ENCODE results near the gene CTU1.

CTU1 gene

DNA sequence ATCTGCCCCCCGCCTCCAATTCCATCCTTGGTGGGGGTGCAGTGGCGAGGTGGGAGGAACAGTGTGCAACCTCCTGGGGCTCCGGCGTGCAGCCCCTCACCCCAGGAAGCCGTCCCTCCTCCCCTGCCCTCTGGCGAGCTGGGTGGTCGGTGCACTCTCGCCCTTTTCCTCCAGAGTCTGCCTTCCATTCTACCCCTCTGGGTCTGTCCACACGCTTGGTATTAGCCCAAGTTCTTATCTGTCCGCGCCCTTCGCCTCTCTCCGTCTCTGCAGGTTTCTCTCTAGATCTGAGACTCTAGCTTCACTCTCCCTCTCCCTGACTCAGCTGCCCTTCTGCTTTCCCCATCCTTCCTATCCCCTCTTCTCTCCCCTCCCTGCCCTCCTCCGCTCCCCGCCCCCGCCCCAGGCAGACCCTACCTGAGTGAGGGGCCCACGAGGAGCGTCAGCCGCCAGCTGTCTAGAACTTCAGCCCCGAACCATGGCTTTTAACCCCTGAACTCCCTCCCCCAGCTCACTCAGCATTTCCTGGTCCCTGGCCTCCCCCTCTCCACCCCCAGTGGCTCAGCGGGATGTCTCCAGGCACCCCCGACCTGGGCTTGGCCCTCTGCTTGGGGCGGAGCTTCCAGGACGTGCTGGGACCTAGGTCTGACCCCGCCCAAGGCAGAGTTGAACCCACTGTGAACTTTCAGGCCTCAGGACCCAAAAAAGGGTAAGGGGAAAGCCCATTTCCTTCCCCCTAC, 42.8 kb downstream of the CTU1 start:
- peak; percentile 34 for DNase-seq
- H3K4me1 Mint-ChIP-seq: peaks cover 9% of the 10 kb centered on the region
- H3K9me3 Mint-ChIP-seq: no peaks in the 10 kb centered on the region
- no peak overlapping the region for H3K27ac Mint-ChIP-seq
- TF ChIP-seq CTCF (IDR thresholded peaks at IDR 0.05): no peak
- H3K36me3 Mint-ChIP-seq (ENCODE audit: low read depth): no peaks in the 10 kb centered on the region
- H3K27me3 Mint-ChIP-seq (ENCODE audit: low read depth, poor library complexity): peaks cover 54% of the 10 kb centered on the region
- H3K4me3 Mint-ChIP-seq: peak overlapping the region; percentile 80

GRCh38 chr19:51064534-51065220, 43.5 kb downstream of the CTU1 start, which contains the start of gene KLK13:
TSS of gene KLK13 (minus strand) at chr19:51065092. CDS start at chr19:51065067, 25 bp downstream.
- TF ChIP-seq CTCF (IDR thresholded peaks at IDR 0.05): no peak
- no peaks in the 10 kb centered on the region for H3K36me3 Mint-ChIP-seq (ENCODE audit: low read depth)
- DNase-seq: peak; percentile 49
- H3K27ac Mint-ChIP-seq: no peak within 1 kb of the TSS
- no peaks in the 10 kb centered on the region for H3K9me3 Mint-ChIP-seq
- peak within 1 kb of the TSS; percentile 80 for H3K4me3 Mint-ChIP-seq
- H3K4me1 Mint-ChIP-seq: peaks cover 9% of the 10 kb centered on the region
- peaks cover 58% of the 10 kb centered on the region for H3K27me3 Mint-ChIP-seq (ENCODE audit: low read depth, poor library complexity)

- Mint-ChIP-seq H3K4me1 (peaks cover 9% of the 10 kb centered on the region), H3K36me3 (ENCODE audit: low read depth) (no peaks in the 10 kb centered on the region), H3K27me3 (ENCODE audit: low read depth, poor library complexity) (peaks cover 62% of the 10 kb centered on the region), H3K9me3 (no peaks in the 10 kb centered on the region), H3K27ac (no peak overlapping the region), H3K4me3 (peak overlapping the region; percentile 33)
- TF ChIP-seq CTCF (IDR thresholded peaks at IDR 0.05): no peak
- DNase-seq: no peak
Observed at GRCh38 chr19:51063664-51064063, 44.5 kb downstream of the CTU1 start.

DNA sequence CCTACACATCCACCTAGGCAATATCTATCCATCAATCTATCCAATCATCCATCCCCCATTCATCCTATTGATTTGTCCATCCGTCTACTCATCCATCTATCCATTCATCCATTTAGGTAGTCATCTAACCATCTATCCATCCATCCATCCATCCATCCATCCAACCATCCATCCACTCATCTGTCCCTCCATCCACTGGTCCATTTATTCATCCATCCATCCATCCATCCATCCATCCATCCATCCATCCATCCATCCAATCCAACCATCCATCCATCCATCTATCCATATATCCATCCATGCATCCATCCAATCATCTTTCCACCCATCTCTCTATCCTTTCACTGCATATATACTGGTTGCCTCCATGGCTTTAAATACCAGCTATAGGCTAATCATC, 47.2 kb downstream of the CTU1 start:
- no peak overlapping the region for H3K27ac Mint-ChIP-seq
- no peaks in the 10 kb centered on the region for H3K36me3 Mint-ChIP-seq (ENCODE audit: low read depth)
- no peak for TF ChIP-seq CTCF (IDR thresholded peaks at IDR 0.05)
- peaks cover 67% of the 10 kb centered on the region for H3K27me3 Mint-ChIP-seq (ENCODE audit: low read depth, poor library complexity)
- H3K9me3 Mint-ChIP-seq: no peaks in the 10 kb centered on the region
- DNase-seq: no peak
- no peak overlapping the region for H3K4me3 Mint-ChIP-seq
- peaks cover 7% of the 10 kb centered on the region for H3K4me1 Mint-ChIP-seq

GRCh38 chr19:51060336-51060735, 47.9 kb downstream of the CTU1 start:
- no peak overlapping the region for H3K4me3 Mint-ChIP-seq
- no peaks in the 10 kb centered on the region for H3K36me3 Mint-ChIP-seq (ENCODE audit: low read depth)
- H3K9me3 Mint-ChIP-seq: no peaks in the 10 kb centered on the region
- no peak for DNase-seq
- H3K4me1 Mint-ChIP-seq: peaks cover 3% of the 10 kb centered on the region
- H3K27ac Mint-ChIP-seq: no peak overlapping the region
- H3K27me3 Mint-ChIP-seq (ENCODE audit: low read depth, poor library complexity): peaks cover 66% of the 10 kb centered on the region
- TF ChIP-seq CTCF (IDR thresholded peaks at IDR 0.05): no peak
